ENCODE results near the gene MCCD1.

- TF ChIP-seq EP300 (IDR thresholded peaks at IDR 0.05) = no peak
- TF ChIP-seq POLR2A (IDR thresholded peaks at IDR 0.05) = no peak
- TF ChIP-seq CTCF (IDR thresholded peaks at IDR 0.05) = no peak
These were observed 2.7 kb upstream of the MCCD1 start for GRCh38 chr6:31525932-31526591.
